ENCODE measurements around the gene NID2. TPM values are rescaled to one million over a fixed set of nuclear protein-coding genes. Genes with fewer than 3 reads are reported as not detected.

The NID2 gene
- total and polyA plus RNA-seq, 10 of the 15 experiments (the other 5 are each of a cell fraction or from before 2014, with no cell fraction given): 0.04 to 0.49 (median 0.23) TPM; not detected in 3

DNA sequence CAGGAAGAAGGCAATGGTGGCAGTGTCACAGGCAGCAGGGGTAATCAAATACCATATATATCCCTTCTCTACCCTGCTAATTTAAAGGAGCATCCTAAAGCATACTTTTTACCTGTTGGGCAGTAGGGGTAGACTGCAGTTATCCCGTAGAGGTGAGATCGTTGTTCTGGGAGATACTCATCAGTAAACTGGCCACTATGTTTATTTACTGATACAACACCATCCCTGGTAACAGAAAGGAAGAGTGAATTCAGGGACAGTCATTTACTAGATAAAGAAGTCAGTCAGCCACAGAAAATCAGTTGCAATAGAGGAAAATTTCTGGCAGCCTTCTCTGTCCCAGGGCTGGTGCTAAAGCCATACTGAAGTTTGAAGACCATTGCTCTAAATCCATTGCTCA lies 63.2 kb downstream of the NID2 start:
- Histone ChIP-seq H3K4me3 (no peak overlapping the region), H2AFZ (ENCODE audit: control insufficient read depth, low read depth, low read length) (no peak overlapping the region), H4K20me1 (ENCODE audit: control insufficient read depth, insufficient read depth) (no peaks in the 10 kb centered on the region; the same call in 1 of the 2 replicates), H3K79me2 (ENCODE audit: control insufficient read depth, insufficient read depth, low read length) (no peaks in the 10 kb centered on the region), H3K4me2 (ENCODE audit: control insufficient read depth, insufficient read depth) (no peak overlapping the region), H3K27me3 (replicated peaks in 1 of 2; ENCODE audit: control insufficient read depth in 2 of 2, insufficient read depth in 2 of 2, low read length in 1 of 2) (no peaks in the 10 kb centered on the region), H3K36me3 (ENCODE audit: control insufficient read depth in 2 of 2, insufficient read depth in 2 of 2, low read length in 1 of 2) (peaks cover 16 to 52% of the 10 kb centered on the region in 2 experiments), H3K27ac (ENCODE audit: control insufficient read depth, insufficient read depth) (no peak overlapping the region), H3K9me3 (replicated peaks; ENCODE audit: control insufficient read depth, insufficient read depth, low read length) (no peaks in the 10 kb centered on the region), H3K4me1 (ENCODE audit: control insufficient read depth, insufficient read depth, low read length) (no peaks in the 10 kb centered on the region), H3K9ac (ENCODE audit: control insufficient read depth, insufficient read depth, low read length) (no peak overlapping the region)
- BruUV-seq (replicated peaks): no TSS peak
- TF ChIP-seq, protein P1, sequence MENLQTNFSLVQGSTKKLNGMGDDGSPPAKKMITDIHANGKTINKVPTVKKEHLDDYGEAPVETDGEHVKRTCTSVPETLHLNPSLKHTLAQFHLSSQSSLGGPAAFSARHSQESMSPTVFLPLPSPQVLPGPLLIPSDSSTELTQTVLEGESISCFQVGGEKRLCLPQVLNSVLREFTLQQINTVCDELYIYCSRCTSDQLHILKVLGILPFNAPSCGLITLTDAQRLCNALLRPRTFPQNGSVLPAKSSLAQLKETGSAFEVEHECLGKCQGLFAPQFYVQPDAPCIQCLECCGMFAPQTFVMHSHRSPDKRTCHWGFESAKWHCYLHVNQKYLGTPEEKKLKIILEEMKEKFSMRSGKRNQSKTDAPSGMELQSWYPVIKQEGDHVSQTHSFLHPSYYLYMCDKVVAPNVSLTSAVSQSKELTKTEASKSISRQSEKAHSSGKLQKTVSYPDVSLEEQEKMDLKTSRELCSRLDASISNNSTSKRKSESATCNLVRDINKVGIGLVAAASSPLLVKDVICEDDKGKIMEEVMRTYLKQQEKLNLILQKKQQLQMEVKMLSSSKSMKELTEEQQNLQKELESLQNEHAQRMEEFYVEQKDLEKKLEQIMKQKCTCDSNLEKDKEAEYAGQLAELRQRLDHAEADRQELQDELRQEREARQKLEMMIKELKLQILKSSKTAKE (IDR thresholded peaks at IDR 0.05; ENCODE audit: low read depth, poor library complexity, severe bottlenecking): no peak
- TF ChIP-seq HDGF (IDR thresholded peaks at IDR 0.05) (no peak), SUPT20H (IDR thresholded peaks at IDR 0.05; ENCODE audit: borderline replicate concordance, control insufficient read depth, low read depth, low read length) (no peak), HDAC6 (IDR thresholded peaks at IDR 0.05; ENCODE audit: unreplicated experiment) (no peak), ZNF217 (IDR thresholded peaks at IDR 0.05) (no peak), SMAD5 (IDR thresholded peaks at IDR 0.05; ENCODE audit: low read depth) (no peak), SMC3 (IDR thresholded peaks at IDR 0.05; ENCODE audit: borderline replicate concordance, low read length) (no peak), CBX5 (IDR thresholded peaks at IDR 0.05; ENCODE audit: low read depth) (no peak), ZNF207 (IDR thresholded peaks at IDR 0.05; ENCODE audit: borderline replicate concordance) (no peak), YBX1 (IDR thresholded peaks at IDR 0.05) (no peak), NFIC (IDR thresholded peaks at IDR 0.05; ENCODE audit: low read depth, low read length) (no peak)
- TF ChIP-seq, protein P2, sequence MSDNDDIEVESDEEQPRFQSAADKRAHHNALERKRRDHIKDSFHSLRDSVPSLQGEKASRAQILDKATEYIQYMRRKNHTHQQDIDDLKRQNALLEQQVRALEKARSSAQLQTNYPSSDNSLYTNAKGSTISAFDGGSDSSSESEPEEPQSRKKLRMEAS (IDR thresholded peaks at IDR 0.05; ENCODE audit: low read depth, low read length): no peak
- TF ChIP-seq, protein P3, sequence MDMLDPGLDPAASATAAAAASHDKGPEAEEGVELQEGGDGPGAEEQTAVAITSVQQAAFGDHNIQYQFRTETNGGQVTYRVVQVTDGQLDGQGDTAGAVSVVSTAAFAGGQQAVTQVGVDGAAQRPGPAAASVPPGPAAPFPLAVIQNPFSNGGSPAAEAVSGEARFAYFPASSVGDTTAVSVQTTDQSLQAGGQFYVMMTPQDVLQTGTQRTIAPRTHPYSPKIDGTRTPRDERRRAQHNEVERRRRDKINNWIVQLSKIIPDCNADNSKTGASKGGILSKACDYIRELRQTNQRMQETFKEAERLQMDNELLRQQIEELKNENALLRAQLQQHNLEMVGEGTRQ (IDR thresholded peaks at IDR 0.05; ENCODE audit: borderline replicate concordance, low read depth, low read length): no peak
- POLR2A ChIA-PET: no interaction called here
- FAIRE-seq: no peak
- intact Hi-C loops (cut with micrococcal nuclease; ENCODE audit: unreplicated experiment) (no loop called here), in situ Hi-C loops (cut with MboI) (no loop called here)
- RAD21 ChIA-PET (ENCODE audit: unreplicated experiment): no interaction called here
- ATAC-seq: no peak
- CTCF ChIA-PET: interaction anchor here (1.0 to 4.3 kb wide), 3 partner anchors 10 to 89 kb away, joined by 3 to 24 read pairs (median 6); no protein-coding TSS in a partner anchor
- no peak for DNase-seq (ENCODE audit: low read depth, low spot score)
- SMC1A ChIA-PET (ENCODE audit: uncharacterized antibody, unreplicated experiment): interaction anchor here (0.5 to 6.1 kb wide), 4 partner anchors 11 to 125 kb away, joined by 3 to 33 read pairs (median 4); no protein-coding TSS in a partner anchor
- 100% methylated on average over 2 of the region's 2 CpGs for WGBS (ENCODE audit: insufficient coverage, insufficient replicate concordance, low lambda C conversion rate, missing lambda C conversion rate)

All from GM12878 (cell line).